Activated effector memory CD4-positive, alpha-beta T cell treated with Interleukin-2 at 50 U/mL for 16 hours (primary cell): ENCODE measurements around the gene CES2.
"Not testable (repeated sequence)": the region's sequence is repeated elsewhere in the genome, so short reads cannot be mapped to it uniquely, and the experiment has no call there.

Source experiments
- DNase-seq: peaks from one replicate; pipeline ENCODE4 v3.0.0-alpha.2; 2020

Gene CES2

DNA sequence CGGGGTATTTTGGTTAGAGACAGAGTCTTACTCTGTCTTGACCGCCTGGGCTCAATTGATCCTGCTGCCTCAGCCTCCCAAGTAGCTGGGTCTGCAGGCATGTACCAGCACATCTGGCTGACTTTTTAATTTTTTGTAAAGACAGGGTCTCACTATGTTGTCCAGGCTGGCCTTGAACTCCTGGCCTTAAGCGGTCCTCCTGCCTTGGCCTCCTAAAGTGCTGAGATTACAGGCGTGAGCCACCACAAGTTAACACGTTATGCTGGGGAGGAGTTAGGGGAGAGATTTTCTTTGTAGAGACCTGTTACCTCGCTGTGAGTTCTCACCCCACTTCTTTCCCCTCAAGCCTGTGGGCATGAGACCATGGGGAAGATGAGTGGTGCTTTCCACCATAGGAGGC, 51.2 kb downstream of the CES2 start:
- no peak for DNase-seq

DNA sequence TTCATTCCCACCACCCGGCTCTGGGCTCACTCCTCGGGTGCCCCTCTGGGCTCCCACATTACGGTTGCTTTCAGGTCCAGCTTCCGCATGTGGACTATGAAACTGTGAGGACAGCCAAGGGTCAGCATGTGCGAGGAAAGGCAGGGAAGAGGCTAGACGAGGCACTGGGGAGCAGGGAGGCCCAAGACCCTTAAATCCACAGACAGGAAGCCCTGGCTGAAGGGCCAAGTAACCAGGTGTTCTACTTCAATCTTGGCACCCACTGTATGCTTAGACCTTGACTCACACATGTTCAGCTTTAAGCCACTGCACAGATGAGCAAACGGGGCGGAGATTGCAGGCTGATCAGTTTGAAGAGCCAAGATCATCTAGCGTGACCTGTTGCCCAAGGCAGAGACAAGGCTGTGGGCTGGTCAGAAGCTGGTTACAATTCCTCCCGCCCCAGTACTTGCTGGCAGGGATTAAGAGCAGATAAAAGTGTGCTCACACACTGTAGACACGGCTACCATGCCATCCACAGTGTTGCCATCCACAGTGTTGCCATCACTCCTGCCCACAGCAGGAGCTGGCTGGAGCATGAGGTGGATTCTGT, 53.0 kb downstream of the CES2 start, which contains the start of gene CES4A:
TSS of gene CES4A (plus strand) at position 393 of the 592 bp plus-strand sequence. CDS start at position 577, 184 bp downstream.
- DNase-seq: no peak

DNA sequence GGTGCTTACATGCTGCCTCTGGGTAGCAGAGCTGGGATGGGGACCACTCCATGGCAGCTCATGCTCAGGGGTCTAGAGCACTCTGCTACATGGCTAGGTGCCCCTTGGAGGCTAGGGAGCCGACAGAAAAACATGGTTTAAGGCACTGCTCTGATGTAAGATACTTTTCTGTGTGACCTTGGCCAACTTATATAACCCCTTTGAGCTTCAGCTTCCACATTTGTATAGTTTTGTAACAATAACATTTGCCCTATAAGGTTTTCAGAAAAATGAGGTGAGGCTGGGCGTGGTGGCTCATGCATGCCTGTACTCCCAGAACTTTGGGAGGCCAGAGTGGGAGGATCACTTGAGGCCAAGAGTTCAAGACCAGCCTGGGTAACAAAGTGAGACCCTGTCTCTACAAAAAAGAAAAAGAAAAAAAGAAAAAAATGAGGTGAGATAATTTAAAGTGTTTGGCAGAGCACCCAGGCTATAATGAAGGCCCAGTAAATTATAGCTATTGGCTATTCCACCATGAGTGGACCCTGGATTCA, 56.3 kb downstream of the CES2 start:
- DNase-seq: no peak

DNA sequence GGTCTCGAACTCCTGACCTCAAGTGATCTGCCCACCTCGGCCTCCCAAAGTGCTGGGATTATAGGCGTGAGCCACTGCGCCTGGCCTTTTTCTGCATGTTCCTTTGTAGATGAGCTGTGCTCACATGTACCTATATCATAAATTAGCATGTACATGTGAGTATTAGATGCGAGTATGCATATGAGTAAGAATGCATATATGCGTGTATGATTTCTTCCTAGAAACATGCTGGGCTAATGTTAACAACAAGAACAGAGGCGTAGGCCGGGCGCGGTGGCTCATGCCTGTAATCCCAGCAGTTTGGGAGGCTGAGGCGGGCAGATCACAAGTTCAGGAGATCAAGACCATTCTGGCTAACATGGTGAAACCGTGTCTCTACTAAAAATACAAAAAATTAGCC, 58.2 kb downstream of the CES2 start:
- not testable (repeated sequence) for DNase-seq
